ENCODE results near the gene LIMK1.

LIMK1 gene

DNA sequence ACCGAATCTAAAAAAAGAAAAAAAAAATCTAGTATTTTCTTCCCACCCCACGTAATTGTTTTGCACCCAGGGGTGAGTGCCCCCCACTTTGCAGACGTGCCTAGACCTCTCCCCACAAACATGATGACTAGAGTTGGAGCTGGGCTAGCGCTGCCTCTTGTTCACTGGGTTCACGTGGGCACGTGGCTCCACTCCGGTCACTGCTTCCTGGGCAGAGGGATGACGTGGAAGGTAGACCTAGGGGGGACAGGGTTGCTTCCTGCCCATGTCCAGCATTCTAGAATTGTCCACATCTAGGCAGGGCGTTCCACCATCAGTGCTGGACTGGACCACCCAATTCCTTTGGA is 861 bp upstream of the LIMK1 start:
- peak overlapping the region; percentile 91 for H2AFZ ChIP-seq (ENCODE audit: low read length)
- TF ChIP-seq EZH2 (optimal IDR thresholded peaks at IDR 0.05; ENCODE audit: low read depth, low read length) (no peak), EZH2phosphoT487 (IDR thresholded peaks at IDR 0.05; ENCODE audit: low read length) (no peak)
- TF ChIP-seq, protein P1, sequence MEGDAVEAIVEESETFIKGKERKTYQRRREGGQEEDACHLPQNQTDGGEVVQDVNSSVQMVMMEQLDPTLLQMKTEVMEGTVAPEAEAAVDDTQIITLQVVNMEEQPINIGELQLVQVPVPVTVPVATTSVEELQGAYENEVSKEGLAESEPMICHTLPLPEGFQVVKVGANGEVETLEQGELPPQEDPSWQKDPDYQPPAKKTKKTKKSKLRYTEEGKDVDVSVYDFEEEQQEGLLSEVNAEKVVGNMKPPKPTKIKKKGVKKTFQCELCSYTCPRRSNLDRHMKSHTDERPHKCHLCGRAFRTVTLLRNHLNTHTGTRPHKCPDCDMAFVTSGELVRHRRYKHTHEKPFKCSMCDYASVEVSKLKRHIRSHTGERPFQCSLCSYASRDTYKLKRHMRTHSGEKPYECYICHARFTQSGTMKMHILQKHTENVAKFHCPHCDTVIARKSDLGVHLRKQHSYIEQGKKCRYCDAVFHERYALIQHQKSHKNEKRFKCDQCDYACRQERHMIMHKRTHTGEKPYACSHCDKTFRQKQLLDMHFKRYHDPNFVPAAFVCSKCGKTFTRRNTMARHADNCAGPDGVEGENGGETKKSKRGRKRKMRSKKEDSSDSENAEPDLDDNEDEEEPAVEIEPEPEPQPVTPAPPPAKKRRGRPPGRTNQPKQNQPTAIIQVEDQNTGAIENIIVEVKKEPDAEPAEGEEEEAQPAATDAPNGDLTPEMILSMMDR (IDR thresholded peaks at IDR 0.05; ENCODE audit: low read length): no peak
- H3K4me3 ChIP-seq (ENCODE audit: low read length): no peak overlapping the region
- no peaks in the 10 kb centered on the region for H3K36me3 ChIP-seq (replicated peaks; ENCODE audit: insufficient read depth, low read length)
- H3K79me2 ChIP-seq (ENCODE audit: low read length): no peaks in the 10 kb centered on the region
- H3K4me1 ChIP-seq (ENCODE audit: low read length): no peaks in the 10 kb centered on the region
- no peaks in the 10 kb centered on the region for H3F3A ChIP-seq (ENCODE audit: insufficient read depth, low read length)
- H3K9ac ChIP-seq (ENCODE audit: low read length): no peak overlapping the region
- H3K27ac ChIP-seq (ENCODE audit: low read length): no peak overlapping the region
- H3K4me2 ChIP-seq (ENCODE audit: low read depth, low read length): no peak overlapping the region
- H4K20me1 ChIP-seq (ENCODE audit: insufficient read depth, low read length): no peaks in the 10 kb centered on the region
- DNase-seq: no peak
- H3K27me3 ChIP-seq (replicated peaks; ENCODE audit: insufficient read depth, low read length): no peaks in the 10 kb centered on the region
- no peaks in the 10 kb centered on the region for H3K9me3 ChIP-seq (replicated peaks; ENCODE audit: insufficient read depth, low read length)
- H3K9me2 ChIP-seq (replicated peaks; ENCODE audit: insufficient read depth, low read length): no peaks in the 10 kb centered on the region

DNA sequence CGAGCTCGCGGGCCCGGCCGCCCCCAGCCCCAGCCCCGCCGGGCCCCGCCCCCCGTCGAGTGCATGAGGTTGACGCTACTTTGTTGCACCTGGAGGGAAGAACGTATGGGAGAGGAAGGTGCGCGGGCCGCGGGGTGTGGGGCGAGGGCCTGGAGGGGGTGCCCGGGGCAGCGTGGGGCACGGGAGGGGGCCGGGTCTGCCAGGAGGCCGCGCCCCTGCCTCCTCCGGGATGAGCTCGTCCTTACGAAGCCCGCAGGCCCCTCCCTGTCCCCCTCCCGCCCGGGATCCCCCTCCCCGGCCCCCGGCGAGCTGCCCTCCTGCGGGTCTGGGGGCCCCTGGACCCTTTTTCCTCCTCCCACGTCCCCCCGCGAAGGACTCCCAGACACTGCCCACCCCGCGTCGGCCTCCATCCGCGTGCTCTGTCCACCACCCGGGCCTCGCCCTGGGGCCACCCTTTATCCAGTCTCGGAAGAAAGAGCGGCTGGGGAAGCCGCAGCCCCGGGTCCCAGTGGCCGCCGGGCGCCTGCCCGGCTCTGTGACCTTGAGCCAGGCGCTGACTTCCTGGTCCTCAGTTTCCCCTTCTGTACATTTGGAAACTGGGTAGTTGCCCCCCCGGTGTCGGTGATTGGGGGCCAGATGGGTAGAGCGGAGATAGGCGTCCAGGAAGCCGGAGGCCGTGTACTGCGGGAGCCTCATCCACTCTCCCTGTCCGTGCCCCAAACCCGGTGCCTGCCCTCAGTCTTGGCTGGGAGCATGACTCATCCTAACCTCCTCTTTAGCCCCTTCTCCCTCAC is 521 bp downstream of the LIMK1 start:
- H3K4me1 ChIP-seq (ENCODE audit: low read length): no peaks in the 10 kb centered on the region

GRCh38 chr7:74084722-74085578 is 1.3 kb downstream of the LIMK1 start:
- Histone ChIP-seq H2AFZ (ENCODE audit: low read length) (peak overlapping the region; percentile 49), H3K9me2 (replicated peaks; ENCODE audit: insufficient read depth, low read length) (no peaks in the 10 kb centered on the region), H3K9me3 (replicated peaks; ENCODE audit: insufficient read depth, low read length) (no peaks in the 10 kb centered on the region), H3K79me2 (ENCODE audit: low read length) (no peaks in the 10 kb centered on the region), H3K4me3 (ENCODE audit: low read length) (peak overlapping the region; percentile 75), H3K36me3 (replicated peaks; ENCODE audit: insufficient read depth, low read length) (no peaks in the 10 kb centered on the region), H4K20me1 (ENCODE audit: insufficient read depth, low read length) (no peaks in the 10 kb centered on the region), H3K27me3 (replicated peaks; ENCODE audit: insufficient read depth, low read length) (no peaks in the 10 kb centered on the region), H3K4me1 (ENCODE audit: low read length) (no peaks in the 10 kb centered on the region), H3K27ac (ENCODE audit: low read length) (no peak overlapping the region), H3K9ac (ENCODE audit: low read length) (peak overlapping the region; percentile 71; the same call in 1 of the 2 replicates), H3F3A (ENCODE audit: insufficient read depth, low read length) (no peaks in the 10 kb centered on the region), H3K4me2 (ENCODE audit: low read depth, low read length) (peak overlapping the region; percentile 95)
- TF ChIP-seq EZH2phosphoT487 (IDR thresholded peaks at IDR 0.05; ENCODE audit: low read length) (no peak), EZH2 (optimal IDR thresholded peaks at IDR 0.05; ENCODE audit: low read depth, low read length) (no peak)
- TF ChIP-seq, protein P1 (IDR thresholded peaks at IDR 0.05; ENCODE audit: low read length): no peak
- DNase-seq: no peak

More for the DNA sequence above, 521 bp downstream of the LIMK1 start:
- Histone ChIP-seq H3K79me2 (ENCODE audit: low read length) (no peaks in the 10 kb centered on the region), H3K9ac (ENCODE audit: low read length) (peak overlapping the region; percentile 71), H3K4me2 (ENCODE audit: low read depth, low read length) (peak overlapping the region; percentile 95), H3K27ac (ENCODE audit: low read length) (no peak overlapping the region), H2AFZ (ENCODE audit: low read length) (peak overlapping the region; percentile 49), H3K36me3 (replicated peaks; ENCODE audit: insufficient read depth, low read length) (no peaks in the 10 kb centered on the region), H3K4me3 (ENCODE audit: low read length) (peak overlapping the region; percentile 75), H4K20me1 (ENCODE audit: insufficient read depth, low read length) (no peaks in the 10 kb centered on the region), H3K9me3 (replicated peaks; ENCODE audit: insufficient read depth, low read length) (no peaks in the 10 kb centered on the region), H3K9me2 (replicated peaks; ENCODE audit: insufficient read depth, low read length) (no peaks in the 10 kb centered on the region), H3F3A (ENCODE audit: insufficient read depth, low read length) (no peaks in the 10 kb centered on the region), H3K27me3 (replicated peaks; ENCODE audit: insufficient read depth, low read length) (no peaks in the 10 kb centered on the region)
- peak; percentile 55 for DNase-seq
- TF ChIP-seq EZH2 (optimal IDR thresholded peaks at IDR 0.05; ENCODE audit: low read depth, low read length) (no peak), EZH2phosphoT487 (IDR thresholded peaks at IDR 0.05; ENCODE audit: low read length) (no peak)
- TF ChIP-seq, protein P1 (IDR thresholded peaks at IDR 0.05; ENCODE audit: low read length): no peak
